K562 (cell line): Measurements from ENCODE around the gene TBX10. TPM values are rescaled to one million over a fixed set of nuclear protein-coding genes. Genes with fewer than 3 reads are reported as not detected.

Source experiments
- CBX8 ChIP-seq: fragments of 200-600 bp; sonication (generic); IDR thresholded peaks from 2 replicates; pipeline ENCODE4 v1.6.1; 2012; ENCODE audit warnings: borderline replicate concordance, mixed run types, low read depth, mild to moderate bottlenecking, moderate library complexity, mixed read lengths, low read length, control low read depth, inconsistent platforms; ENCODE audit not compliant: poor library complexity, severe bottlenecking; ENCODE audit errors: extremely low read depth
- ELF1 ChIP-seq: fragments of 200-800 bp; sonication (Bioruptor generic); IDR thresholded peaks from 2 replicates; pipeline ENCODE4 v1.6.1; 2016; ENCODE audit warnings: missing genetic modification characterization, missing compliant biosample characterization
- HNRNPL ChIP-seq: fragments of 200-400 bp; formaldehyde crosslinking; IDR thresholded peaks from 2 replicates; pipeline ENCODE4 v1.6.1; 2017; ENCODE audit warnings: low read depth, mild to moderate bottlenecking, low read length
- LCOR ChIP-seq: sonication (generic); formaldehyde crosslinking; IDR thresholded peaks from 2 replicates; pipeline ENCODE4 v1.8.0; 2022; ENCODE audit warnings: mild to moderate bottlenecking, missing genetic modification reagents
- MECOM ChIP-seq: fragments of 250-450 bp; sonication (Bioruptor Pico); IDR thresholded peaks from 2 replicates; pipeline ENCODE4 v1.8.0; 2022; ENCODE audit warnings: inconsistent platforms
- RNF2 ChIP-seq: sonication (generic); IDR thresholded peaks from 2 replicates; pipeline ENCODE4 v1.6.1; 2016
- SUPT5H ChIP-seq: fragments of 450-650 bp; IDR thresholded peaks from 2 replicates; pipeline ENCODE4 v1.6.1; 2016
- ZKSCAN8 ChIP-seq: fragments of 200-800 bp; sonication (Bioruptor generic); IDR thresholded peaks from 2 replicates; pipeline ENCODE4 v1.6.1; 2016; ENCODE audit warnings: missing genetic modification characterization, missing compliant biosample characterization
- ZNF507 ChIP-seq: conservative IDR thresholded peaks from 2 replicates; pipeline ENCODE4 v1.6.1; 2017; ENCODE audit warnings: missing genetic modification characterization, missing compliant biosample characterization
- ZNF780A ChIP-seq: fragments of 250-450 bp; sonication (Bioruptor Pico); IDR thresholded peaks from 2 replicates; pipeline ENCODE4 v1.5.0; 2021; ENCODE audit warnings: mild to moderate bottlenecking
- polyA plus RNA-seq, 8 experiments: library from polyadenylated mRNA; depleted of rRNA in 4 of 8; stranded (reverse) in 5 of 8; unstranded in 3 of 8; fragments of >200 nt; fragmentation: Nextera tagmentation in 2 of 8; fragmentation: Illumina TruSeq in 1 of 8; extraction: Ambion mirVana in 2 of 8; extraction: Trizol in 1 of 8; gene quantifications; 2 replicates each; pipeline versions ENCODE4 v1.2.1 to v1.2.3, GENCODE V29; 2011 to 2014; ENCODE audit warnings: inconsistent platforms in 1 of 8, missing spikeins in 1 of 8
- total RNA-seq, 7 experiments: library from RNA; depleted of rRNA in 6 of 7; stranded (reverse); fragments of >200 nt in 6 of 7; fragmentation: Illumina TruSeq in 2 of 7; extraction: Trizol in 2 of 7; gene quantifications; 2 replicates each; pipeline versions ENCODE4 v1.2.1 to v1.2.3, GENCODE V29; 2011 to 2021; ENCODE audit warnings: low replicate concordance in 1 of 7
- TF ChIP-seq, protein P1 (sequence below), 2 experiments: fragments of 450-650 bp in 1 of 2; IDR thresholded peaks; 2 replicates each; pipeline ENCODE4 v1.6.1; 2011 to 2017; ENCODE audit warnings: low read depth in 2 of 2, antibody characterized with exemption in 1 of 2, borderline replicate concordance in 1 of 2, low read length in 1 of 2, mild to moderate bottlenecking in 1 of 2, mixed read lengths in 1 of 2; ENCODE audit not compliant: control insufficient read depth in 1 of 2
- TF ChIP-seq, protein P2 (sequence below): fragments of 250-450 bp; sonication (Bioruptor Pico); IDR thresholded peaks from 2 replicates; pipeline ENCODE4 v1.8.0; 2021; ENCODE audit warnings: moderate library complexity, mild to moderate bottlenecking, inconsistent platforms
- TF ChIP-seq, protein P3 (sequence below): fragments of 450-650 bp; formaldehyde crosslinking; IDR thresholded peaks from 2 replicates; pipeline ENCODE4 v1.4.0; 2020; ENCODE audit warnings: mild to moderate bottlenecking, moderate library complexity
- TF ChIP-seq, protein P4 (sequence below): fragments of 250-450 bp; sonication (Bioruptor Pico); IDR thresholded peaks from 2 replicates; pipeline ENCODE4 v1.8.0; 2022; ENCODE audit warnings: moderate library complexity, mild to moderate bottlenecking, inconsistent platforms
- TF ChIP-seq, protein P5 (sequence below): fragments of 250-450 bp; sonication (Bioruptor Pico); IDR thresholded peaks from 2 replicates; pipeline ENCODE4 v1.4.0; 2020; ENCODE audit warnings: mild to moderate bottlenecking
- TF ChIP-seq, protein P6 (sequence below): fragments of 450-650 bp; IDR thresholded peaks from 2 replicates; pipeline ENCODE4 v1.6.1; 2016
- TF ChIP-seq, protein P7 (sequence below): fragments of 450-650 bp; IDR thresholded peaks from 2 replicates; pipeline ENCODE4 v1.6.1; 2016; ENCODE audit warnings: low read depth, mild to moderate bottlenecking, moderate library complexity

Gene TBX10
- total and polyA plus RNA-seq, 9 of the 15 experiments (the other 6 are each of a cell fraction or from before 2014, with no cell fraction given), result not detected

DNA sequence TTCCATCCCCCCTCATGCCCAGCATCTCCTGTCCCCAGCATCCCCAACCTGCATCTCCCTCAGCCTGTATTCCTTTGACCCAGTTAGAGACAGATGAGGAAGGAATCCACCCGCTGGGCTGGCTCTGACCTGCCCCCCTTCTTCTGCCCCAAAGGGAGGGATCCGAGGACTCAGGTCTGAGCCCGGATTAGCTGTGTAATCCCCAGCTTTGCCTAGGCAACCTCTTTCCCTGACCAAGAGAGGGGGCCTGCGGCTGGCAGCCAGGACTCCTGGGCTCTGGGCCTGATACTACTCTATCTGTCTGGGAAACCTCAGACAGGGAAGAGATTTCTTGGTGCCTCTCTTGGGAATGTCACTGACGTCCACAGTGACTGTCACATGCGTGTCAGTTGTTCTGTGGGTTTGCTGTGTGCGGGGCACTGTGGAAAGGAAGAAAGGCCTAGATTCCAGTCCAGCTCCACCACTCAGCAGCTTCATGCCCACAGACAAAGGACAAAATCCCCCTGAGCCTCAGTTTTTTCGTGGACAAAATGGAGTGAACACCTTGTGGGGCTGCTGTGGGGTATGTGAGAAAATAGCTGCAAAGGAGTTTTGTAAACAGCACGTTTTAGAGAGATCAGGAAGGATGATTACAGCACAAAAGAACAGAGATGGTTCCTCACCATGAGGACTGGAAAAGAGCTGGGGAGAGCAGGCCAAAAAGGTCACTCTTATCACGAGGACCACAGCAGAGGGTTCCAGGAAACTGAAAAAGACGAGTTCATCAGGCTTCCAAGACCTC, 34.1 kb downstream of the TBX10 start (continued):
- TF ChIP-seq, protein P1, sequence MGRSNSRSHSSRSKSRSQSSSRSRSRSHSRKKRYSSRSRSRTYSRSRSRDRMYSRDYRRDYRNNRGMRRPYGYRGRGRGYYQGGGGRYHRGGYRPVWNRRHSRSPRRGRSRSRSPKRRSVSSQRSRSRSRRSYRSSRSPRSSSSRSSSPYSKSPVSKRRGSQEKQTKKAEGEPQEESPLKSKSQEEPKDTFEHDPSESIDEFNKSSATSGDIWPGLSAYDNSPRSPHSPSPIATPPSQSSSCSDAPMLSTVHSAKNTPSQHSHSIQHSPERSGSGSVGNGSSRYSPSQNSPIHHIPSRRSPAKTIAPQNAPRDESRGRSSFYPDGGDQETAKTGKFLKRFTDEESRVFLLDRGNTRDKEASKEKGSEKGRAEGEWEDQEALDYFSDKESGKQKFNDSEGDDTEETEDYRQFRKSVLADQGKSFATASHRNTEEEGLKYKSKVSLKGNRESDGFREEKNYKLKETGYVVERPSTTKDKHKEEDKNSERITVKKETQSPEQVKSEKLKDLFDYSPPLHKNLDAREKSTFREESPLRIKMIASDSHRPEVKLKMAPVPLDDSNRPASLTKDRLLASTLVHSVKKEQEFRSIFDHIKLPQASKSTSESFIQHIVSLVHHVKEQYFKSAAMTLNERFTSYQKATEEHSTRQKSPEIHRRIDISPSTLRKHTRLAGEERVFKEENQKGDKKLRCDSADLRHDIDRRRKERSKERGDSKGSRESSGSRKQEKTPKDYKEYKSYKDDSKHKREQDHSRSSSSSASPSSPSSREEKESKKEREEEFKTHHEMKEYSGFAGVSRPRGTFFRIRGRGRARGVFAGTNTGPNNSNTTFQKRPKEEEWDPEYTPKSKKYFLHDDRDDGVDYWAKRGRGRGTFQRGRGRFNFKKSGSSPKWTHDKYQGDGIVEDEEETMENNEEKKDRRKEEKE (IDR thresholded peaks at IDR 0.05; ENCODE audit: borderline replicate concordance in 1 of 2, control insufficient read depth in 1 of 2, low read depth in 2 of 2, low read length in 1 of 2), result no peak
- TF ChIP-seq, protein P2, sequence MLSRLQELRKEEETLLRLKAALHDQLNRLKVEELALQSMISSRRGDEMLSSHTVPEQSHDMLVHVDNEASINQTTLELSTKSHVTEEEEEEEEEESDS (CRISPR knock-in tag), result no peak
- TF ChIP-seq, protein P3, sequence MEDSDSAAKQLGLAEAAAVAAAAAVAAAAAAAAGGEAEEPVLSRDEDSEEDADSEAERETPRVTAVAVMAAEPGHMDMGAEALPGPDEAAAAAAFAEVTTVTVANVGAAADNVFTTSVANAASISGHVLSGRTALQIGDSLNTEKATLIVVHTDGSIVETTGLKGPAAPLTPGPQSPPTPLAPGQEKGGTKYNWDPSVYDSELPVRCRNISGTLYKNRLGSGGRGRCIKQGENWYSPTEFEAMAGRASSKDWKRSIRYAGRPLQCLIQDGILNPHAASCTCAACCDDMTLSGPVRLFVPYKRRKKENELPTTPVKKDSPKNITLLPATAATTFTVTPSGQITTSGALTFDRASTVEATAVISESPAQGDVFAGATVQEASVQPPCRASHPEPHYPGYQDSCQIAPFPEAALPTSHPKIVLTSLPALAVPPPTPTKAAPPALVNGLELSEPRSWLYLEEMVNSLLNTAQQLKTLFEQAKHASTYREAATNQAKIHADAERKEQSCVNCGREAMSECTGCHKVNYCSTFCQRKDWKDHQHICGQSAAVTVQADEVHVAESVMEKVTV (CRISPR knock-in tag), result no peak
- TF ChIP-seq, protein P4, sequence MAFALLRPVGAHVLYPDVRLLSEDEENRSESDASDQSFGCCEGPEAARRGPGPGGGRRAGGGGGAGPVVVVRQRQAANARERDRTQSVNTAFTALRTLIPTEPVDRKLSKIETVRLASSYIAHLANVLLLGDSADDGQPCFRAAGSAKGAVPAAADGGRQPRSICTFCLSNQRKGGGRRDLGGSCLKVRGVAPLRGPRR, result no peak
- TF ChIP-seq ZKSCAN8 (no peak), SUPT5H (no peak), CBX8 (no peak), ELF1 (tag) (no peak), RNF2 (peak; percentile 53; the same call in 1 of the 2 replicates), ZNF507 (no peak), LCOR (CRISPR knock-in tag) (no peak), ZNF780A (CRISPR knock-in tag) (no peak), MECOM (CRISPR knock-in tag) (no peak), HNRNPL (no peak)
- TF ChIP-seq, protein P5, sequence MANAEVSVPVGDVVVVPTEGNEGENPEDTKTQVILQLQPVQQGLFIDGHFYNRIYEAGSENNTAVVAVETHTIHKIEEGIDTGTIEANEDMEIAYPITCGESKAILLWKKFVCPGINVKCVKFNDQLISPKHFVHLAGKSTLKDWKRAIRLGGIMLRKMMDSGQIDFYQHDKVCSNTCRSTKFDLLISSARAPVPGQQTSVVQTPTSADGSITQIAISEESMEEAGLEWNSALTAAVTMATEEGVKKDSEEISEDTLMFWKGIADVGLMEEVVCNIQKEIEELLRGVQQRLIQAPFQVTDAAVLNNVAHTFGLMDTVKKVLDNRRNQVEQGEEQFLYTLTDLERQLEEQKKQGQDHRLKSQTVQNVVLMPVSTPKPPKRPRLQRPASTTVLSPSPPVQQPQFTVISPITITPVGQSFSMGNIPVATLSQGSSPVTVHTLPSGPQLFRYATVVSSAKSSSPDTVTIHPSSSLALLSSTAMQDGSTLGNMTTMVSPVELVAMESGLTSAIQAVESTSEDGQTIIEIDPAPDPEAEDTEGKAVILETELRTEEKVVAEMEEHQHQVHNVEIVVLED, result no peak
- TF ChIP-seq, protein P6, sequence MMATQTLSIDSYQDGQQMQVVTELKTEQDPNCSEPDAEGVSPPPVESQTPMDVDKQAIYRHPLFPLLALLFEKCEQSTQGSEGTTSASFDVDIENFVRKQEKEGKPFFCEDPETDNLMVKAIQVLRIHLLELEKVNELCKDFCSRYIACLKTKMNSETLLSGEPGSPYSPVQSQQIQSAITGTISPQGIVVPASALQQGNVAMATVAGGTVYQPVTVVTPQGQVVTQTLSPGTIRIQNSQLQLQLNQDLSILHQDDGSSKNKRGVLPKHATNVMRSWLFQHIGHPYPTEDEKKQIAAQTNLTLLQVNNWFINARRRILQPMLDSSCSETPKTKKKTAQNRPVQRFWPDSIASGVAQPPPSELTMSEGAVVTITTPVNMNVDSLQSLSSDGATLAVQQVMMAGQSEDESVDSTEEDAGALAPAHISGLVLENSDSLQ, result no peak
- TF ChIP-seq, protein P7, sequence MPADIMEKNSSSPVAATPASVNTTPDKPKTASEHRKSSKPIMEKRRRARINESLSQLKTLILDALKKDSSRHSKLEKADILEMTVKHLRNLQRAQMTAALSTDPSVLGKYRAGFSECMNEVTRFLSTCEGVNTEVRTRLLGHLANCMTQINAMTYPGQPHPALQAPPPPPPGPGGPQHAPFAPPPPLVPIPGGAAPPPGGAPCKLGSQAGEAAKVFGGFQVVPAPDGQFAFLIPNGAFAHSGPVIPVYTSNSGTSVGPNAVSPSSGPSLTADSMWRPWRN, result no peak
